CMK (cell line): ENCODE data around the gene TMEM94.

Source experiments
- DNase-seq: peaks from one replicate; pipeline ENCODE4 v3.0.0-alpha.2; 2010; ENCODE audit warnings: low read depth

TMEM94 gene

GRCh38 chr17:75496005-75496404 is 39.6 kb downstream of the TMEM94 start:
- DNase-seq, result no peak

- no peak for DNase-seq
Measured at GRCh38 chr17:75498039-75498725, 41.7 kb downstream of the TMEM94 start.

GRCh38 chr17:75498726-75499213 is 42.3 kb downstream of the TMEM94 start:
- DNase-seq, result no peak

GRCh38 chr17:75499313-75500022 is 43.0 kb downstream of the TMEM94 start:
- DNase-seq, result no peak

GRCh38 chr17:75500419-75501216 is 44.2 kb downstream of the TMEM94 start:
- no peak for DNase-seq

- DNase-seq, result no peak
Measured at GRCh38 chr17:75501378-75502071, 45.1 kb downstream of the TMEM94 start.

- DNase-seq, result no peak
Measured at GRCh38 chr17:75502072-75502720, 45.8 kb downstream of the TMEM94 start.

GRCh38 chr17:75502721-75503329 is 46.4 kb downstream of the TMEM94 start:
- no peak for DNase-seq

GRCh38 chr17:75503337-75503950 is 47.0 kb downstream of the TMEM94 start:
- DNase-seq, result no peak

GRCh38 chr17:75503976-75504346 is 47.5 kb downstream of the TMEM94 start:
- DNase-seq, result no peak

- no peak for DNase-seq
Measured at GRCh38 chr17:75504347-75505151, 48.1 kb downstream of the TMEM94 start.

GRCh38 chr17:75505152-75505409 is 48.6 kb downstream of the TMEM94 start:
- DNase-seq, result no peak

GRCh38 chr17:75505640-75506039 is 49.2 kb downstream of the TMEM94 start:
- DNase-seq, result no peak

- no peak for DNase-seq
Measured at GRCh38 chr17:75506134-75506533, 49.7 kb downstream of the TMEM94 start.

GRCh38 chr17:75506888-75507287 is 50.5 kb downstream of the TMEM94 start:
- no peak for DNase-seq

- DNase-seq, result no peak
Measured at GRCh38 chr17:75507733-75508719, 51.6 kb downstream of the TMEM94 start.

- no peak for DNase-seq
Measured at GRCh38 chr17:75508931-75509361, 52.5 kb downstream of the TMEM94 start.

GRCh38 chr17:75509528-75510258 is 53.3 kb downstream of the TMEM94 start:
- DNase-seq, result no peak
